ENCODE results near the gene GPC6.
A peak's percentile ranks its signal among the peaks of the same experiment; 100 is the strongest.

GPC6 gene

DNA sequence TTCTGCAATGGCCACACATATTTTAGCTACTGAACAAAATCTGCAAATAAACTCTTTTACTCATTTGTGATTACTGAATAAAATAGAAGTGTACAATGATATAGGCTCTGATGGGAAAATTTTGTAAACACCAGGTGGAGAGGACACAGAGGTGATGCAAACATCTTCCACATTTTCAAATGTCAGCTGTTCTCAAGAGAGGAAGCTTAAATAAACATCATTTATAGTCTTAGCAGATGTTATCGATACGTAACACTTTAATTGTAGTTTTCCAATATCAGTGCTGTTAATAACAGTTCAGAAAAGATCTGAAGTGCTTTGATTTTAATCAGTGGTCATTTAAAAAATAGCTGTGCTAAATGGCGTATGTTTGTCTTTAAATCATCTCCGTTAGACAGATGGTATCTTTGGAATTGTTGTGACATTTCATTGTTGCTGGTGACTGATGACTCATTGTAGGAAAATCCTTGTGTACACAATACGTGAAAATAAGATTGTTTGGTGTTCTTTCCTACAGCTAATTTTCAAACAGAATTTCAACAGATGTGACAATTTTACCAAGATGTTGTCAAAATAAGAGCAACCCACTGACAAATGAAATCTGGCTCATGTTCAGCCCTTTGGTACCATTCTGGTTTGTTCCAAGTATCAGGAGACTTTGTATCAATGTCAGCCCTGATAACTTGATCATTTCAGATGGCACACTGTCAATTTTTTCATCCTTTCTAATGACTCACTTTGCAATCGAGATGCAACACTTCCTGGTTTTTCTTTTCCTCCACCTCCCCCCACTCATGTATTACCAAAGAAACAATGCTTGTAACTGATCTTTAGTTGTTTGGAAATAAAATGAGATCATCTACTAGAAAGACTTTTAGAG, 736.9 kb downstream of the GPC6 start:
- Histone ChIP-seq H3K4me3 (ENCODE audit: low read depth, low read length) (no peak overlapping the region), H3K36me3 (replicated peaks) (no peaks in the 10 kb centered on the region), H3K27me3 (replicated peaks) (no peaks in the 10 kb centered on the region), H3K27ac (peak overlapping the region; percentile 22)
- TF ChIP-seq, protein P1, sequence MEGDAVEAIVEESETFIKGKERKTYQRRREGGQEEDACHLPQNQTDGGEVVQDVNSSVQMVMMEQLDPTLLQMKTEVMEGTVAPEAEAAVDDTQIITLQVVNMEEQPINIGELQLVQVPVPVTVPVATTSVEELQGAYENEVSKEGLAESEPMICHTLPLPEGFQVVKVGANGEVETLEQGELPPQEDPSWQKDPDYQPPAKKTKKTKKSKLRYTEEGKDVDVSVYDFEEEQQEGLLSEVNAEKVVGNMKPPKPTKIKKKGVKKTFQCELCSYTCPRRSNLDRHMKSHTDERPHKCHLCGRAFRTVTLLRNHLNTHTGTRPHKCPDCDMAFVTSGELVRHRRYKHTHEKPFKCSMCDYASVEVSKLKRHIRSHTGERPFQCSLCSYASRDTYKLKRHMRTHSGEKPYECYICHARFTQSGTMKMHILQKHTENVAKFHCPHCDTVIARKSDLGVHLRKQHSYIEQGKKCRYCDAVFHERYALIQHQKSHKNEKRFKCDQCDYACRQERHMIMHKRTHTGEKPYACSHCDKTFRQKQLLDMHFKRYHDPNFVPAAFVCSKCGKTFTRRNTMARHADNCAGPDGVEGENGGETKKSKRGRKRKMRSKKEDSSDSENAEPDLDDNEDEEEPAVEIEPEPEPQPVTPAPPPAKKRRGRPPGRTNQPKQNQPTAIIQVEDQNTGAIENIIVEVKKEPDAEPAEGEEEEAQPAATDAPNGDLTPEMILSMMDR (IDR thresholded peaks at IDR 0.05; ENCODE audit: low read depth, low read length, missing control alignments) = no peak
- in situ Hi-C loops (cut with HindIII; ENCODE audit: low pct_ligation_motif_present, low sequenced_read_pairs) = no loop called here
- peak; percentile 63 for DNase-seq

DNA sequence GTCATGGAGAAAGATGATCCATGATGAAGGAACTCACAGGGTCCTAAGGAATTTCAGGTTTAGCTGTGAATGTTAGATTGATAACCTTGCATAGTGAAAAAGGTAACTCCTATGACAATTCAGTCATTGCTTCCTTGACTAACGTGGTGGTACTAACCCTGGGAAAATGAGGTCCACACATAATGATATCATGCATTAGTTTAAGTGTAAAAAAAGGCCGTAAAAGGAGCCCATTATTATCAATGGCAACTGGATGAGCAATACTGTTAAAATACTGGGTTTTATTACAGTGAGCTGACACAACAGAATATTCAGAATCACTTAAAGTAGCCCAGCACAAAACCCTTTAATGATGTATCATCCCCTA, 737.5 kb downstream of the GPC6 start:
- no peak for DNase-seq
- in situ Hi-C loops (cut with HindIII; ENCODE audit: low pct_ligation_motif_present, low sequenced_read_pairs) = no loop called here
- Histone ChIP-seq H3K36me3 (replicated peaks) (no peaks in the 10 kb centered on the region), H3K27me3 (replicated peaks) (no peaks in the 10 kb centered on the region), H3K27ac (peak overlapping the region; percentile 22), H3K4me3 (ENCODE audit: low read depth, low read length) (no peak overlapping the region)
- TF ChIP-seq, protein P1 (IDR thresholded peaks at IDR 0.05; ENCODE audit: low read depth, low read length, missing control alignments) = no peak

DNA sequence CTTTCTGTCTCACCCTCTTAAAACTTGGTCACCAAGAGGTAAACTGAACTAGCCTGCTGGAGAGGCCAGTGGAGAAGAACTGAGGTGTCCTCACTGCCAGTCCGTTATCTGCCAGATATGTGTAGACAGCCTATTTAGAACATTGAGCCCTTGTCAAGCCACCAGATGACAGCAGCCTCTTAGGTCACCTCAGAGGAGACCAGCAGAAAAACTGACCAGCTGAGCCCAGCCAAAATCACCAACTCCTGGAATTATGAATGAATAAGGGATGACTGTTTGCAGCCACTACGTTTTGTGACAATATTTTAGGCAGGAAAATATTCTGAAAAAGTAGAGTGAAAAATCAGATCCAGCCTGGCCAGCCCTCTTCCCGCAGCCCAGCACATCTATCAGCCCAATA, 739.0 kb downstream of the GPC6 start:
- in situ Hi-C loops (cut with HindIII; ENCODE audit: low pct_ligation_motif_present, low sequenced_read_pairs) = no loop called here
- H3K36me3 ChIP-seq (replicated peaks) = no peaks in the 10 kb centered on the region
- H3K27me3 ChIP-seq (replicated peaks) = no peaks in the 10 kb centered on the region
- TF ChIP-seq, protein P1 (IDR thresholded peaks at IDR 0.05; ENCODE audit: low read depth, low read length, missing control alignments) = no peak
- no peak for DNase-seq
- H3K4me3 ChIP-seq (ENCODE audit: low read depth, low read length) = no peak overlapping the region
- no peak overlapping the region for H3K27ac ChIP-seq

DNA sequence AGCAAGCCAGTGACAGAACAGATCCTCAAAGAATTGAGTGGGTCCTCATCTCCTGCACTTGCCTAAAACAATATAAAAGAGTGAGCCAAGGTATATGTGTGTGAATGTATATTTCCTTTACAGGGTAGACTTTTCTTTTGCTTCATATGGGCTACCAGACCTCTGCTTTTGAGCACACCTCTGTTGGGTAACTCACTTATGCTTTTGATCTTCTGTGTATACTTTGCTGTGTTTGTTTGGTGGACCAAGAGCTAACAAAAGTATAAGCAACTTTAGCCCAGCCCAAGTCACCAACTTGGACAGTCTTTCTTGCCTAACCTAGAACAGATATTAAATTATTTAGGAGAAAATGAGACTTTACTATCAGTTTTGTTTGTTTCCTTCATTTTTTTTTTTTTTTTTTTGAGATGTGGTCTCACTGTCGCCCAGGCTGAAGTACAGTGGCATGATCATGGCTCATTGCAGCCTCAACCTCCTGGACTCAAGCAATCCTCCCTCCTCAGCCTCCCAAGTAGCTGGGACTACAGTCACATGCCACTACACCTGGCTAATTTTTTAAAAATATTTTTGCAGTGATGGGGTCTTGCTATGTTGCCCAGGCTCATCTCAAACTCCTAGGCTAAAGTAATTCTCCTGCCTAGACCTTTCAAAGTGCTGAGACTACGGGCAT, 739.8 kb downstream of the GPC6 start:
- in situ Hi-C loops (cut with HindIII; ENCODE audit: low pct_ligation_motif_present, low sequenced_read_pairs) = no loop called here
- DNase-seq = no peak
- TF ChIP-seq, protein P1 (IDR thresholded peaks at IDR 0.05; ENCODE audit: low read depth, low read length, missing control alignments) = no peak
- H3K4me3 ChIP-seq (ENCODE audit: low read depth, low read length) = no peak overlapping the region
- no peaks in the 10 kb centered on the region for H3K27me3 ChIP-seq (replicated peaks)
- H3K36me3 ChIP-seq (replicated peaks) = no peaks in the 10 kb centered on the region
- H3K27ac ChIP-seq = no peak overlapping the region

DNA sequence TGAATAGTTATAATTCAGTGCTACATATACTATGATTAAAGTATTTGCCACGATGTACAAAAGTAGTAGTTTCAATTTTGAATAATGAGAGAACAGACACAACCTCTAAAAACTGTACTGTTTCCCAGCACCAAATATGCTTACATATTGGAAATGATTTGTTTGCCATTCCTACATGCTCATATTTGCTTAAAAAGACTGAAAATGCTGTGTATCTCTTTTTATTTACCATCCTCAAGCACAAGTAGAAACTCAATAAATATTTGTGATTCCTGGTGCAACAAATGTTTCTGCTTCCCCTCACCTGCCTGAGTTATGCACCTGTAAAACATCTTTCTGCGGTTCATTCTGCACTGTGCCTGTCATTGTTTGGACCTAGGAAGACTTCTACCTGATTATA, 740.7 kb downstream of the GPC6 start:
- no peak overlapping the region for H3K4me3 ChIP-seq (ENCODE audit: low read depth, low read length)
- in situ Hi-C loops (cut with HindIII; ENCODE audit: low pct_ligation_motif_present, low sequenced_read_pairs) = no loop called here
- TF ChIP-seq, protein P1 (IDR thresholded peaks at IDR 0.05; ENCODE audit: low read depth, low read length, missing control alignments) = no peak
- no peak overlapping the region for H3K27ac ChIP-seq
- DNase-seq = no peak
- no peaks in the 10 kb centered on the region for H3K27me3 ChIP-seq (replicated peaks)
- H3K36me3 ChIP-seq (replicated peaks) = no peaks in the 10 kb centered on the region

All from brain microvascular endothelial cell (primary cell).